Left ventricle myocardium inferior (tissue), 1 donor: ENCODE measurements around the gene WDR35. TPM values are rescaled to one million over a fixed set of nuclear protein-coding genes. Genes with fewer than 3 reads are reported as not detected.

Experiments
- DNase-seq: peaks from one replicate; pipeline ENCODE4 v3.0.0-alpha.2; 2020
- H3K27ac ChIP-seq: fragments of 200-600 bp; replicated peaks from 2 replicates; pipeline ENCODE4 v1.8.0; 2021
- H3K27me3 ChIP-seq: fragments of 200-600 bp; 2 replicates; pipeline ENCODE4 v1.8.0; 2021; ENCODE audit warnings: low read depth
- H3K36me3 ChIP-seq: fragments of 200-600 bp; 2 replicates; pipeline ENCODE4 v1.8.0; 2021
- H3K4me1 ChIP-seq: fragments of 200-600 bp; 2 replicates; pipeline ENCODE4 v1.8.0; 2021
- H3K4me3 ChIP-seq: fragments of 200-600 bp; 2 replicates; pipeline ENCODE4 v1.8.0; 2021; ENCODE audit warnings: mild to moderate bottlenecking, moderate library complexity
- H3K9me3 ChIP-seq: fragments of 200-600 bp; replicated peaks from 2 replicates; pipeline ENCODE4 v1.8.0; 2021
- intact Hi-C: fragments of 100-400 bp; cut with micrococcal nuclease; formaldehyde crosslinking; loops from one replicate; pipeline ENCODE4 v1.11.0; 2022
- total RNA-seq: library from RNA; stranded (reverse); fragmentation: NEBNext Ultra II Directional; extraction: Animal tissue kit (Norgen Biotek cat#: 25700); gene quantifications from one replicate; pipeline ENCODE4 v1.2.1, GENCODE V29; 2021
- TF ChIP-seq, protein P1 (sequence below): fragments of 200-600 bp; IDR thresholded peaks from 2 replicates; pipeline ENCODE4 v1.8.0; 2021; ENCODE audit warnings: antibody characterized with exemption, mild to moderate bottlenecking, borderline replicate concordance
- donor health status: DM: no; HTN: yes; CAD: no; lungs with severe emphysema.

Gene WDR35
- total RNA-seq, 1 donor from 2014 or later, result 4.8 TPM

DNA sequence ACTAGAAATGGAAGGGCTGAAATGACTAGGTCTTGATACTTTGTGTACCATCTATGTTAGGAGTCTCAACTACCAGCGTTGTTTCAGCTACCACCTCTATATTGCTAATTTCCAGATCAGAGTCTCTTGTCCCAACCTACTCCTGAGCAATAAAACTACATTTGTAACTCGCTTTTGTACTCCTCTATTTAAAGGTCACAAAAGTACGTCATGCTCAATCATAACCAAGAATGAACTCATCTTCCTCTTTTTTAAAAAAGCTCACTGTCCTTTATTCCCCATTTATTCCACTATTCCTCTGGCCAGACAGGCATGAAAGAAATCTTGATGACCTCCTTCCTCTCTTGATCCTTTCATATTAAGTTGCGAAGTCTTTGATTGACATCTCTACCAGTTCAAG, 33.8 kb upstream of the WDR35 start:
- Histone ChIP-seq H3K9me3 (peaks cover 15% of the 10 kb centered on the region), H3K27me3 (no peaks in the 10 kb centered on the region), H3K27ac (no peak overlapping the region), H3K4me1 (peaks cover 15% of the 10 kb centered on the region), H3K4me3 (no peak overlapping the region), H3K36me3 (peaks cover 16% of the 10 kb centered on the region)
- TF ChIP-seq, protein P1, sequence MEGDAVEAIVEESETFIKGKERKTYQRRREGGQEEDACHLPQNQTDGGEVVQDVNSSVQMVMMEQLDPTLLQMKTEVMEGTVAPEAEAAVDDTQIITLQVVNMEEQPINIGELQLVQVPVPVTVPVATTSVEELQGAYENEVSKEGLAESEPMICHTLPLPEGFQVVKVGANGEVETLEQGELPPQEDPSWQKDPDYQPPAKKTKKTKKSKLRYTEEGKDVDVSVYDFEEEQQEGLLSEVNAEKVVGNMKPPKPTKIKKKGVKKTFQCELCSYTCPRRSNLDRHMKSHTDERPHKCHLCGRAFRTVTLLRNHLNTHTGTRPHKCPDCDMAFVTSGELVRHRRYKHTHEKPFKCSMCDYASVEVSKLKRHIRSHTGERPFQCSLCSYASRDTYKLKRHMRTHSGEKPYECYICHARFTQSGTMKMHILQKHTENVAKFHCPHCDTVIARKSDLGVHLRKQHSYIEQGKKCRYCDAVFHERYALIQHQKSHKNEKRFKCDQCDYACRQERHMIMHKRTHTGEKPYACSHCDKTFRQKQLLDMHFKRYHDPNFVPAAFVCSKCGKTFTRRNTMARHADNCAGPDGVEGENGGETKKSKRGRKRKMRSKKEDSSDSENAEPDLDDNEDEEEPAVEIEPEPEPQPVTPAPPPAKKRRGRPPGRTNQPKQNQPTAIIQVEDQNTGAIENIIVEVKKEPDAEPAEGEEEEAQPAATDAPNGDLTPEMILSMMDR, result no peak
- DNase-seq, result no peak
- intact Hi-C loops, result no loop called here

- Histone ChIP-seq H3K27ac (no peak overlapping the region), H3K4me1 (no peaks in the 10 kb centered on the region), H3K9me3 (peaks cover 8% of the 10 kb centered on the region), H3K4me3 (no peak overlapping the region), H3K27me3 (no peaks in the 10 kb centered on the region), H3K36me3 (no peaks in the 10 kb centered on the region)
- TF ChIP-seq, protein P1, result no peak
- DNase-seq, result no peak
- intact Hi-C loops, result no loop called here
These were observed 31.6 kb upstream of the WDR35 start for GRCh38 chr2:20021405-20022009.

DNA sequence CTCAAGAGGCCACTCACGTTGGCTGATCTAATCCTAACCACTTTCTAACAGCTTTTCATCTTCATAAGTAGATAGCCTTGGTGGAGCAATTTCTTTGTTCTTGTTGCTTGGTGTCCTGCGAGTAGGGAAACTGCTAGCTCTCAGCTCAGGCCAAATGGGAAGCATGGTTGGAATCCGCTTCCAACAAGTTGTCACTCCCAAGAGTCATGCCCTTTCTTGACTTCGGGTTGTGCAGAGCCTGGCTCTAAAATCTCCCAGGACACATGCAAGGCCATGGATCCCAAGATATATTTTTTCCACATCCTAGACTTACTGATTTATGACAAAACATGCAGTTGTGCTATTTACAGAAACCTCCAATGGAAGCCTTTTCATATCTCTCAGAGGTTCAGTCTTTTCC, 29.8 kb upstream of the WDR35 start:
- DNase-seq, result no peak
- Histone ChIP-seq H3K36me3 (no peaks in the 10 kb centered on the region), H3K4me1 (no peaks in the 10 kb centered on the region), H3K4me3 (no peak overlapping the region), H3K27ac (no peak overlapping the region), H3K9me3 (peaks cover 11% of the 10 kb centered on the region), H3K27me3 (no peaks in the 10 kb centered on the region)
- intact Hi-C loops, result no loop called here
- TF ChIP-seq, protein P1, result no peak

GRCh38 chr2:20018601-20019152, 28.8 kb upstream of the WDR35 start:
- DNase-seq, result no peak
- H3K27ac ChIP-seq, result no peak overlapping the region
- H3K9me3 ChIP-seq, result peaks cover 18% of the 10 kb centered on the region
- H3K4me3 ChIP-seq, result no peak overlapping the region
- H3K36me3 ChIP-seq, result no peaks in the 10 kb centered on the region
- TF ChIP-seq, protein P1, result no peak
- no peaks in the 10 kb centered on the region for H3K27me3 ChIP-seq
- H3K4me1 ChIP-seq, result no peaks in the 10 kb centered on the region
- intact Hi-C loops, result no loop called here

GRCh38 chr2:20016346-20016745, 26.4 kb upstream of the WDR35 start:
- DNase-seq, result no peak
- Histone ChIP-seq H3K9me3 (peaks cover 11% of the 10 kb centered on the region), H3K27ac (no peak overlapping the region), H3K27me3 (peaks cover 9% of the 10 kb centered on the region), H3K4me3 (no peak overlapping the region), H3K4me1 (peaks cover 16% of the 10 kb centered on the region), H3K36me3 (no peaks in the 10 kb centered on the region)
- TF ChIP-seq, protein P1, result no peak
- intact Hi-C loops, result no loop called here
